Skeletal muscle satellite cell (primary cell): Measurements from ENCODE around the gene MALRD1.

ENCODE experiments used
- H3K27me3 ChIP-seq: 2 replicates; pipeline ENCODE4 v1.7.0; 2013; ENCODE audit warnings: low read length; ENCODE audit not compliant: control insufficient read depth, insufficient read depth
- H3K36me3 ChIP-seq: 2 replicates; pipeline ENCODE4 v1.7.0; 2013; ENCODE audit warnings: mild to moderate bottlenecking, control low read depth, low read length; ENCODE audit not compliant: insufficient read depth
- H3K4me1 ChIP-seq: 2 replicates; pipeline ENCODE4 v1.7.0; 2013; ENCODE audit warnings: low read length; ENCODE audit not compliant: control insufficient read depth, insufficient read depth
- H3K4me2 ChIP-seq: 2 replicates; pipeline ENCODE4 v1.7.0; 2013; ENCODE audit warnings: mild to moderate bottlenecking, low read length
- H3K4me3 ChIP-seq: 2 replicates; pipeline ENCODE4 v1.7.0; 2013; ENCODE audit warnings: low read length
- H3K9ac ChIP-seq: 2 replicates; pipeline ENCODE4 v1.7.0; 2013; ENCODE audit warnings: mild to moderate bottlenecking, low read depth, low read length, moderate library complexity
- H3K9me3 ChIP-seq: replicated peaks from 2 replicates; pipeline ENCODE4 v1.7.0; 2013; ENCODE audit warnings: mild to moderate bottlenecking, control low read depth, low read length

MALRD1 gene

DNA sequence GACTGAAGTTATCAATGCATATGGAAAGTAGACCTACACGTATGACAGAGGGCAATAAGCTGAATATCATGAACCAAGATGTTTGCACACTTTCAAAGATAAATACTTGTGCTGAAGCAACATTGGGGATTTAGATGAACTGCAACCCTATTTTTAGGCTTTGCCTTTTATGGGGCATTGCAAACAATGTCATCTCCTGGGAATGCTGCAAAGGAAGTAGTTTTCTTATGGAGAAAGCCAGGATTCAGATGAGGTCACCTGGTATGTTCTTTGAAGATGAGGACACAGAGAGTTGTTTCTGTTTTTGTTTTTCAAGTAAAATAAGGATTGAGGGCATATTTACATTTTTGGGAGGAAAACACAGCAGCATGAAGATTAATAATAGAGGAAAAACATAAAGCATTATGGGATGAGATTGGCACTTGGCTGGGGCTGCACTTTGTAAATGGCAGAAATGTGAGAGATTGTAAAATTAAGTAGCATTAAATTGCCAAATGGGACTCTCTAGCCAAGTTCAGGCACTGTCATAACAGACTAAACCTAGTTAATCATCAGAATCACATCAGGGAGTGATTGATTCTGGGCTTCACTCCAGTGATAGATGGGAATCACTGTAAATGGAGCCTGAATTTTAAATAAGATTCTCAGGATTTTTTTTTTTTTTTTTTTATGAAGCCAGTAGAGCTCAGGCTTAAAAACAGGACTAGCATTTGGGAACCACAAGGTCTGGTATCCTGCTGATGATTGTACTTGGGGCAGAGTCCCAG lies 63.1 kb downstream of the MALRD1 start:
- H3K4me2 ChIP-seq: no peak overlapping the region

GRCh38 chr10:19117438-19117837 lies 68.8 kb downstream of the MALRD1 start:
- Histone ChIP-seq H3K27me3 (no peaks in the 10 kb centered on the region), H3K9me3 (no peaks in the 10 kb centered on the region), H3K4me3 (no peak overlapping the region), H3K4me2 (no peak overlapping the region), H3K4me1 (no peaks in the 10 kb centered on the region), H3K36me3 (no peaks in the 10 kb centered on the region), H3K9ac (no peak overlapping the region)

More for the DNA sequence above, 63.1 kb downstream of the MALRD1 start:
- Histone ChIP-seq H3K36me3 (no peaks in the 10 kb centered on the region), H3K4me3 (no peak overlapping the region), H3K9ac (no peak overlapping the region), H3K27me3 (no peaks in the 10 kb centered on the region), H3K4me1 (no peaks in the 10 kb centered on the region), H3K9me3 (no peaks in the 10 kb centered on the region)

DNA sequence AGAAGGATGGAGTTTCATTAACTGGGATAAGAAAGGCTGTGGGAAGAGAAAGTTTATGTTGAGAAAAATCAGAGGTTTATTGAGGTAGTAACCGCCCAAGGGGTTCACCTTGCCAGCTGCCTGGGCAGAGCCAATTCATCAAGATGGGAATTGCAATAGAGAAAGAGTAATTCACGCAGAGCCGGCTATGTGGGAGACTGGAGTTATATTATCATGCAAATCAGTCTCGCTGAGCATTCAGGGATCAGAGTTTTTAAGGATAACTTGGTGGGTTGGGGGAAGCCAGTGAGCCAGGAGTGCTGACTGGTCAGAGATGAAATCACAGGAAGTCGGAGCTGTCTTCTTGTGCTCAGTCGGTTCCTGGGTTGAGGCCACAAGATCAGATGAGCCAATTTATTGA lies 70.6 kb downstream of the MALRD1 start:
- Histone ChIP-seq H3K9me3 (no peaks in the 10 kb centered on the region), H3K9ac (no peak overlapping the region), H3K4me3 (no peak overlapping the region), H3K27me3 (no peaks in the 10 kb centered on the region), H3K36me3 (no peaks in the 10 kb centered on the region), H3K4me1 (no peaks in the 10 kb centered on the region), H3K4me2 (no peak overlapping the region)

DNA sequence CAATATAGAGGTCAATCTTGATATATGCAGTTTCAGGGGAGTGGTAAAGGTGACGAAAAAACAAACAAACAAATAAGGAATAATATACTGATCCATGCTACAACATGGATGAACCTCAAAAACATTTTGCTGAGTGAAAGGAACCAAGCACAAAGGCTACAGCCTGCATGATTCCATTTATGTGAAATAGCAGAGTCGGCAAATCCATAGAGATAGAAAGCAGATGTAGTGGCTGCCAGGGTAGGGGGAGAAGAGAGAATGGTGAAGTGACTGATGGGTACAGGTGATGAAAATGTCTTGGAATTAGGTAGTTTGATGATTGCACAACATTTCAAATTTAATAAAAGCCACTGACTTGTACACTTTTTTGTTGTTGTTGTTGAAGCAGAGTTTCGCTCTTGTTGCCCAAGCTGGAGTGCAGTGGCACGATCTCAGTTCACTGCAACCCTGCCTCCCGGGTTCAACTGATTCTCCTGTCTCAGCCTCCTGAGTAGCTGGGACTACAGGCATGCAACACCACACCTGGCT lies 71.8 kb downstream of the MALRD1 start:
- no peaks in the 10 kb centered on the region for H3K27me3 ChIP-seq
- H3K4me2 ChIP-seq: no peak overlapping the region
- H3K4me1 ChIP-seq: no peaks in the 10 kb centered on the region
- H3K9me3 ChIP-seq: no peaks in the 10 kb centered on the region
- no peaks in the 10 kb centered on the region for H3K36me3 ChIP-seq
- no peak overlapping the region for H3K4me3 ChIP-seq
- H3K9ac ChIP-seq: no peak overlapping the region

GRCh38 chr10:19133992-19134391 lies 85.4 kb downstream of the MALRD1 start:
- no peak overlapping the region for H3K4me3 ChIP-seq
- H3K4me1 ChIP-seq: no peaks in the 10 kb centered on the region
- H3K36me3 ChIP-seq: no peaks in the 10 kb centered on the region
- H3K4me2 ChIP-seq: no peak overlapping the region
- no peak overlapping the region for H3K9ac ChIP-seq
- H3K27me3 ChIP-seq: no peaks in the 10 kb centered on the region
- no peaks in the 10 kb centered on the region for H3K9me3 ChIP-seq

- no peak overlapping the region for H3K9ac ChIP-seq
- no peaks in the 10 kb centered on the region for H3K27me3 ChIP-seq
- no peaks in the 10 kb centered on the region for H3K36me3 ChIP-seq
- no peaks in the 10 kb centered on the region for H3K4me1 ChIP-seq
- no peak overlapping the region for H3K4me2 ChIP-seq
- no peaks in the 10 kb centered on the region for H3K9me3 ChIP-seq
- no peak overlapping the region for H3K4me3 ChIP-seq
Observed at GRCh38 chr10:19142967-19143366, 94.4 kb downstream of the MALRD1 start.

GRCh38 chr10:19144206-19144605 lies 95.6 kb downstream of the MALRD1 start:
- Histone ChIP-seq H3K27me3 (no peaks in the 10 kb centered on the region), H3K36me3 (no peaks in the 10 kb centered on the region), H3K4me1 (no peaks in the 10 kb centered on the region), H3K4me3 (no peak overlapping the region), H3K9me3 (no peaks in the 10 kb centered on the region), H3K9ac (no peak overlapping the region), H3K4me2 (no peak overlapping the region)

- H3K9ac ChIP-seq: no peak overlapping the region
- H3K27me3 ChIP-seq: no peaks in the 10 kb centered on the region
- H3K4me1 ChIP-seq: no peaks in the 10 kb centered on the region
- H3K4me3 ChIP-seq: no peak overlapping the region
- H3K9me3 ChIP-seq: no peaks in the 10 kb centered on the region
- H3K36me3 ChIP-seq: no peaks in the 10 kb centered on the region
- H3K4me2 ChIP-seq: no peak overlapping the region
Observed at GRCh38 chr10:19154375-19154774, 105.8 kb downstream of the MALRD1 start.

DNA sequence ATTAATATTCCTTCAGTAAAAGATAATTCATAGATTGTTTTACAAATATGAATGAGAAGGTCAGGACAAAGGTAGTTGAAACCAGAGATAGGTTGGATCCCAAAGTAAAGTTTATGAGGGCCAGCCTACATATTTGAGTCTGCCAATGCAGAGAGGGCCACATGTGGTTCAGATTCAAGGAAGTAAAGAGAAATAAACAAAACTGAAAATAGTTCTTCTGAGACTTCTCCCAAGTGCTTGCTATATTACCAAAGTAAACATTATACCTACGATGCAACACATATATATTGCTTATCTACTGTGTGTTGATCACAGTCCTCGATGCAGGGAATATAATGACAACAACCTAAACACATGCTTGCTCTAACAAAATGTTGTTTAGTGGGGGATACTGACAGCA lies 109.8 kb downstream of the MALRD1 start:
- Histone ChIP-seq H3K4me1 (no peaks in the 10 kb centered on the region), H3K27me3 (no peaks in the 10 kb centered on the region), H3K4me3 (no peak overlapping the region), H3K9ac (no peak overlapping the region), H3K4me2 (no peak overlapping the region), H3K9me3 (no peaks in the 10 kb centered on the region), H3K36me3 (no peaks in the 10 kb centered on the region)

DNA sequence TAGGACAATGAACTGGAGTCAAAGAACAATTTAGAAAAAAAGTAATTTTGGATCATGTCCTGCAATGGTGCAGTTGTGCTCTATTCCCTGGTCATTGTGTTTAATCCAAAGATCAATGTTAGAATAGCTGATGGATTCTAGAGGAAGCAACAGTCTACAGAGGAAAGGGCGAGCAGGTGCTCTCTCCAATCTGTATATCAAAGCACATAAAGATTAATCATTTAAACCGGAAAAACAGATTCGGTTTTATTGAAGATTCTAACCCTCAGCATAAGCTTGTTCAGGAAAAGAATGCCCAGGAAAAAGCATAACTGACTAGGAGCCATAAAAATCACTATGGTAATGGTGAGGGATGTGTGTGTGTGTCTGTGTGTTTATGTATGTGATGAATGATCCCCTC lies 110.3 kb downstream of the MALRD1 start:
- Histone ChIP-seq H3K36me3 (no peaks in the 10 kb centered on the region), H3K9ac (no peak overlapping the region), H3K4me3 (no peak overlapping the region), H3K27me3 (no peaks in the 10 kb centered on the region), H3K4me2 (no peak overlapping the region), H3K4me1 (no peaks in the 10 kb centered on the region), H3K9me3 (no peaks in the 10 kb centered on the region)

DNA sequence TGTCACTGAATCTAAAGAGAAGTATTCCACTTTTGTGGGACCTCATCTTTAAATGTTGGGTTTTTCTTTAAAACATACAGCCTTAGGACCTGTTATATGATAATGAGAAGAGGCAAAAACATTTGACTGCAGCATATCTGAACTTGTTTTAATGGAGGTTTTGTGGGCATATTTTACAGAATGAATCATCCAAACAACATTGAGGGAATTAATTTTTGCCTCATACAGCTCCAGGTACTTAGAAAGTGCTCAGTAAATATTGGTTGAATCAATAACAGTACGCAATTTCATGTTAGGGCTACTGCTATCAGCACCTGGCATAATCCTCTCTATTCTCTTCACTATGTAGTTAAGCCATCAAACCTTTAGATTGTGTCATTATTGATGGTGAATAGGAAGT lies 115.9 kb downstream of the MALRD1 start:
- H3K4me3 ChIP-seq: no peak overlapping the region
- no peaks in the 10 kb centered on the region for H3K4me1 ChIP-seq
- no peaks in the 10 kb centered on the region for H3K36me3 ChIP-seq
- H3K27me3 ChIP-seq: no peaks in the 10 kb centered on the region
- no peak overlapping the region for H3K4me2 ChIP-seq
- H3K9ac ChIP-seq: no peak overlapping the region
- H3K9me3 ChIP-seq: no peaks in the 10 kb centered on the region

GRCh38 chr10:19168584-19168983 lies 120.0 kb downstream of the MALRD1 start:
- H3K4me1 ChIP-seq: no peaks in the 10 kb centered on the region
- H3K4me2 ChIP-seq: no peak overlapping the region
- H3K9me3 ChIP-seq: no peaks in the 10 kb centered on the region
- H3K9ac ChIP-seq: no peak overlapping the region
- H3K27me3 ChIP-seq: no peaks in the 10 kb centered on the region
- no peak overlapping the region for H3K4me3 ChIP-seq
- no peaks in the 10 kb centered on the region for H3K36me3 ChIP-seq
